Endodermal cell (in vitro differentiated cells): ENCODE data around the gene HOXD10. TPM values are rescaled to one million over a fixed set of nuclear protein-coding genes. Genes with fewer than 3 reads are reported as not detected.

Experiments
- DNase-seq: peaks from one replicate; pipeline ENCODE4 v3.0.0-alpha.2; 2017
- H3K27ac ChIP-seq: 2 replicates; pipeline ENCODE4 v1.5.1; 2013; ENCODE audit warnings: mild to moderate bottlenecking, low read depth, low read length, moderate library complexity
- H3K27me3 ChIP-seq: 2 replicates; pipeline ENCODE4 v1.6.1; 2013; ENCODE audit warnings: mild to moderate bottlenecking, low read length, moderate library complexity; ENCODE audit not compliant: insufficient read depth, control insufficient read depth, poor library complexity, severe bottlenecking
- H3K36me3 ChIP-seq: 2 replicates; pipeline ENCODE4 v1.7.0; 2013; ENCODE audit warnings: mild to moderate bottlenecking, low read length, moderate library complexity; ENCODE audit not compliant: control insufficient read depth, insufficient read depth
- H3K4me1 ChIP-seq: one replicate; pipeline ENCODE4 v1.7.0; 2013; ENCODE audit warnings: low read length; ENCODE audit not compliant: control insufficient read depth, insufficient read depth
- H3K4me3 ChIP-seq: 2 replicates; pipeline ENCODE4 v1.5.1; 2013; ENCODE audit warnings: mild to moderate bottlenecking, low read length, moderate library complexity
- H3K9ac ChIP-seq: 2 replicates; pipeline ENCODE4 v1.6.1; 2013; ENCODE audit warnings: mild to moderate bottlenecking, low read length, moderate library complexity; ENCODE audit not compliant: poor library complexity, severe bottlenecking; ENCODE audit errors: extremely low read depth
- H3K9me3 ChIP-seq: 2 replicates; pipeline ENCODE4 v1.6.1; 2013; ENCODE audit warnings: mild to moderate bottlenecking, low read length, moderate library complexity; ENCODE audit not compliant: control insufficient read depth
- H3K27ac Mint-ChIP-seq: 2 replicates; pipeline ENCODE4 v1.8.0; 2020; ENCODE audit warnings: mixed read lengths
- H3K27me3 Mint-ChIP-seq: 2 replicates; pipeline ENCODE4 v1.8.0; 2021; ENCODE audit warnings: mild to moderate bottlenecking, mixed read lengths; ENCODE audit not compliant: insufficient read depth
- H3K36me3 Mint-ChIP-seq: 2 replicates; pipeline ENCODE4 v1.8.0; 2020; ENCODE audit warnings: low read depth, mixed read lengths
- H3K4me1 Mint-ChIP-seq: 2 replicates; pipeline ENCODE4 v1.8.0; 2020; ENCODE audit warnings: mixed read lengths
- H3K4me3 Mint-ChIP-seq: 2 replicates; pipeline ENCODE4 v1.8.0; 2020; ENCODE audit warnings: mild to moderate bottlenecking, moderate library complexity, mixed read lengths
- H3K9me3 Mint-ChIP-seq: 2 replicates; pipeline ENCODE4 v1.8.0; 2020; ENCODE audit warnings: mild to moderate bottlenecking, mixed read lengths
- WGBS, 2 experiments: methylation state at CpG; one replicate each; pipeline versions ENCODE4 v1.1.5 to v1.1.7; 2013; ENCODE audit warnings: missing lambda C conversion rate in 2 of 2, mixed read lengths in 1 of 2; ENCODE audit not compliant: insufficient coverage in 1 of 2, insufficient read length in 1 of 2; 5-methylcytosine and 5-hydroxymethylcytosine counted together
- total RNA-seq, 2 donors: library from RNA; stranded (reverse); fragmentation: NEBNext Ultra II Directional in 1 of 2; extraction: Animal tissue kit (Norgen Biotek cat#: 25700) in 1 of 2; gene quantifications; 2 replicates in 1 of 2; 3 replicates in 1 of 2; pipeline ENCODE4 v1.2.1, GENCODE V29; 2021
- TF ChIP-seq, protein P1 (sequence below): fragments of 200-600 bp; sonication (generic); conservative IDR thresholded peaks from 2 replicates; pipeline ENCODE4 v1.5.0; 2021; ENCODE audit warnings: antibody characterized with exemption, mild to moderate bottlenecking

Gene HOXD10
- total RNA-seq, 2 donors from 2014 or later, result not detected

DNA sequence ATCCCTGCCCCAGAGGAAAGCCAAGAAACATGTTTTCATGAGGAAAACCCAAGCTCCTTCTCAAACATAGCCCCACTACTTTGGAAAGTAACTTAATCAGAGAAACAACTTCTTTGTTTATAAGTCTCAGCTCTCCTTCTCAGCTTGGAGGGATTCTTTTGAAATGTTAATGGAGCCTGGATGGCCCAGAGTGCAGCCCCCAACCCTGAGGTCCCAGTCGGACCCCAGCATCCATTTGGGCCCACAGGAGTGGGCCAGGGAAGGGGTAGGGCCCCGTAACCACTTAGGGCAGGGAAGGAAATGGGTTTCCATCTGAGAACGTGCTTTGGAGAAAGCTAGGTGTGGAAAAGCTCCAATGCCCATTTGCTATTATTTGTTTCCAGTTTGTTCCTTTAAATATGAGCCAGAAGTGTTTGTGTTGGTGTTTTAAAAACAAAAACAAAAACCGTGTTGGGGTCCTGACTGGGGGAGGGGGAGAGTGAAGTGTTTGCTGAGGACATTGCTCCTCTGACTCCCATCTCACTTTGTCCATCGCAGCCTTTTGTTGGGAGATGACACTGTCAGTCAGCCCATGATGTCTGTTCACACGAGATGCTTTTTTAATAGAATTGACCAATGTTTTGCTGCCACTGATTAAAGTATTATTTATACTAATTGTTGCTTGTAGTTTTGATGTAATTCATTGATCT, 38.9 kb downstream of the HOXD10 start:
- 0 to 5% methylated on average over 3 to 6 of the region's 6 CpGs for WGBS, 2 experiments
- Histone ChIP-seq H3K9ac (no peak overlapping the region), H3K9me3 (no peaks in the 10 kb centered on the region), H3K27ac (no peak overlapping the region), H3K27me3 (peaks cover 100% of the 10 kb centered on the region), H3K4me1 (peaks cover 4% of the 10 kb centered on the region), H3K36me3 (no peaks in the 10 kb centered on the region), H3K4me3 (no peak overlapping the region)
- no peak overlapping the region for H3K4me3 Mint-ChIP-seq
- DNase-seq, result peak; percentile 49
- H3K4me1 Mint-ChIP-seq, result peaks cover 16% of the 10 kb centered on the region
- no peaks in the 10 kb centered on the region for H3K36me3 Mint-ChIP-seq
- H3K27ac Mint-ChIP-seq, result no peak overlapping the region
- peaks cover 99% of the 10 kb centered on the region for H3K27me3 Mint-ChIP-seq
- TF ChIP-seq, protein P1, sequence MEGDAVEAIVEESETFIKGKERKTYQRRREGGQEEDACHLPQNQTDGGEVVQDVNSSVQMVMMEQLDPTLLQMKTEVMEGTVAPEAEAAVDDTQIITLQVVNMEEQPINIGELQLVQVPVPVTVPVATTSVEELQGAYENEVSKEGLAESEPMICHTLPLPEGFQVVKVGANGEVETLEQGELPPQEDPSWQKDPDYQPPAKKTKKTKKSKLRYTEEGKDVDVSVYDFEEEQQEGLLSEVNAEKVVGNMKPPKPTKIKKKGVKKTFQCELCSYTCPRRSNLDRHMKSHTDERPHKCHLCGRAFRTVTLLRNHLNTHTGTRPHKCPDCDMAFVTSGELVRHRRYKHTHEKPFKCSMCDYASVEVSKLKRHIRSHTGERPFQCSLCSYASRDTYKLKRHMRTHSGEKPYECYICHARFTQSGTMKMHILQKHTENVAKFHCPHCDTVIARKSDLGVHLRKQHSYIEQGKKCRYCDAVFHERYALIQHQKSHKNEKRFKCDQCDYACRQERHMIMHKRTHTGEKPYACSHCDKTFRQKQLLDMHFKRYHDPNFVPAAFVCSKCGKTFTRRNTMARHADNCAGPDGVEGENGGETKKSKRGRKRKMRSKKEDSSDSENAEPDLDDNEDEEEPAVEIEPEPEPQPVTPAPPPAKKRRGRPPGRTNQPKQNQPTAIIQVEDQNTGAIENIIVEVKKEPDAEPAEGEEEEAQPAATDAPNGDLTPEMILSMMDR, result no peak
- no peaks in the 10 kb centered on the region for H3K9me3 Mint-ChIP-seq

DNA sequence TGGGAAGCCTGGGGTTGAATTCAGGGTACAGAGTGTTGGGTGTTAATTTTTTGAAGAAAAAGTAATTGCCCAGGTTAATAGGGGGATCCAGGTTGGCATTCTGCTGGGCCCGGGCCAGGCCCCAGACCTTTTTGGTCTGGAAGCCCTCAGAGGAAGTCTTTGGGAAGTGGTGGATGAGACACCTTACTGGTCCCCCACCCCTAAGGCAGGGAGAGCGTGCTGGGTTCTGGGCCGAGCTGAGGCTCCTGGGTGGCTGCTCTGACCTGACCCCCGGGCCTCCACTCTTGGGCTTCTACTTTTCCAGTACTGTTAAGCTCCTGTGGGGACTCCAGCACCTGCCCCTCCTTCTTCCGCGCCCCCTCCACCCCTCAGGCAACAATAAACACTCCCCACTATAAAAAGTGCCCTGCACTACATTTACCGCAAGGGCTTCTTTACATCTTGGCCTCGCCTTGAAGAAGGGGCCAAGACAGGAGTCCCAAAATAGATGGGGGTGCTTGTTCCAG, 39.8 kb downstream of the HOXD10 start:
- 13 to 15% methylated on average over 3 to 8 of the region's 8 CpGs for WGBS, 2 experiments
- H3K36me3 Mint-ChIP-seq, result no peaks in the 10 kb centered on the region
- H3K4me1 ChIP-seq, result peaks cover 4% of the 10 kb centered on the region
- no peak overlapping the region for H3K4me3 ChIP-seq
- no peak overlapping the region for H3K4me3 Mint-ChIP-seq
- H3K9me3 ChIP-seq, result no peaks in the 10 kb centered on the region
- H3K9ac ChIP-seq, result no peak overlapping the region
- H3K27me3 ChIP-seq, result peaks cover 100% of the 10 kb centered on the region
- TF ChIP-seq, protein P1, result no peak
- no peak overlapping the region for H3K27ac ChIP-seq
- peak; percentile 45 for DNase-seq
- no peaks in the 10 kb centered on the region for H3K9me3 Mint-ChIP-seq
- no peak overlapping the region for H3K27ac Mint-ChIP-seq
- peaks cover 16% of the 10 kb centered on the region for H3K4me1 Mint-ChIP-seq
- H3K27me3 Mint-ChIP-seq, result peaks cover 99% of the 10 kb centered on the region
- no peaks in the 10 kb centered on the region for H3K36me3 ChIP-seq

DNA sequence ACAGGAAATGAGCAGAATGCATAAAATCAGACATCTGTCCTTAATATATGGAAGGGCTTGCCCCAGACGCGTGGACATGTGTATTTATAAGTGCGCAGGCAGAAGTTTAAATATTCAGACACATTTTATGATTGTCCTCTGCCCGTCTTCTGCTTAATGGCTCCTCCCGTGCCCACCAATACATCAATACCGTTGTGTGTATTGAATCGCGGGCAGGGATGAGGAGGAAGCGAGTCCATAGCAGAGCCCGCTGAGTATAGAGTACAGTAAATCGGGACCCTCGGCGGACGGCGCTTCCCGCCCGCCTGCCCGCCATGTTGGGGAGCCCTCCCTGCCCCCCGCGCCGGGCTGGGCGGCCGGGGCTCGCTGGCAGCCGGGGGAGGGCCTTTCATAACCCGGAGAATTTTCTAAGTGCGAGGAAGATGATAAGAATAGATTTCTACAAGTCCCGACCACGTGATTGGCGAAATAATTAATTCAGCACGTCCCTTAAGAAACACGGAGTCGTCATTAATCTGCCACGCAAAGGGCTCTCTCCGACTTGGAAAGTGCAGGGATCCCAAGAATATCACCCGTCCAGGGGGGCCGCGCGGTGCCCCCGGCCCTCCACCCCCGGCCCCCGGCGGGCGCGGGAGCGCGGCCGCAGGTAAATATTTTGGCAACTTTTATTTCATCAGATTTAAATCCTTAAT, 40.4 kb downstream of the HOXD10 start, which contains the start of gene HOXD3:
Gene HOXD3, plus strand, starts transcription at position 501 of the 692 bp plus-strand sequence. CDS start 11,808 bp downstream, outside the sequence.
- Histone ChIP-seq H3K27ac (peak within 1 kb of the TSS; percentile 67), H3K27me3 (peaks cover 100% of the 10 kb centered on the region), H3K36me3 (no peaks in the 10 kb centered on the region), H3K4me1 (peaks cover 4% of the 10 kb centered on the region), H3K9ac (no peak within 1 kb of the TSS), H3K4me3 (peak within 1 kb of the TSS; percentile 61), H3K9me3 (no peaks in the 10 kb centered on the region)
- peak within 1 kb of the TSS; percentile 31 for H3K4me3 Mint-ChIP-seq
- peaks cover 16% of the 10 kb centered on the region for H3K4me1 Mint-ChIP-seq
- no peaks in the 10 kb centered on the region for H3K36me3 Mint-ChIP-seq
- no peak within 1 kb of the TSS for H3K27ac Mint-ChIP-seq
- peaks cover 99% of the 10 kb centered on the region for H3K27me3 Mint-ChIP-seq
- WGBS, 2 experiments, result 3 to 4% methylated on average over 16 to 48 of the region's 48 CpGs
- H3K9me3 Mint-ChIP-seq, result no peaks in the 10 kb centered on the region
- TF ChIP-seq, protein P1, result no peak
- DNase-seq, result peak; percentile 46
